HepG2 (cell line): ENCODE data around the gene RAB1B.

Source experiments
- MXD3 ChIP-seq: IDR thresholded peaks from 2 replicates; pipeline ENCODE4 v1.6.1; 2016; ENCODE audit warnings: mild to moderate bottlenecking, missing biosample characterization, missing genetic modification reagents
- POLR2A ChIP-seq, 2 experiments: IDR thresholded peaks; 2 replicates each; pipeline ENCODE4 v1.6.1; 2011; ENCODE audit warnings: low read depth in 2 of 2, low read length in 2 of 2, mild to moderate bottlenecking in 1 of 2, moderate library complexity in 1 of 2; ENCODE audit not compliant: insufficient read depth in 1 of 2
- SMAD3 ChIP-seq: sonication (generic); formaldehyde crosslinking; IDR thresholded peaks from 2 replicates; pipeline ENCODE4 v1.4.0; 2020; ENCODE audit warnings: missing genetic modification reagents
- U2AF2 ChIP-seq: fragments of 200-400 bp; formaldehyde crosslinking; IDR thresholded peaks from 2 replicates; pipeline ENCODE4 v1.6.1; 2017; ENCODE audit warnings: low read depth, mild to moderate bottlenecking, low read length
- ZKSCAN1 ChIP-seq: fragments of 150-350 bp; IDR thresholded peaks from 2 replicates; pipeline ENCODE4 v1.6.1; 2014; ENCODE audit warnings: low read length
- TF ChIP-seq, protein P1 (sequence below): sonication (generic); formaldehyde crosslinking; IDR thresholded peaks from 2 replicates; pipeline ENCODE4 v1.5.0; 2020; ENCODE audit warnings: mild to moderate bottlenecking, missing genetic modification reagents, moderate library complexity

DNA sequence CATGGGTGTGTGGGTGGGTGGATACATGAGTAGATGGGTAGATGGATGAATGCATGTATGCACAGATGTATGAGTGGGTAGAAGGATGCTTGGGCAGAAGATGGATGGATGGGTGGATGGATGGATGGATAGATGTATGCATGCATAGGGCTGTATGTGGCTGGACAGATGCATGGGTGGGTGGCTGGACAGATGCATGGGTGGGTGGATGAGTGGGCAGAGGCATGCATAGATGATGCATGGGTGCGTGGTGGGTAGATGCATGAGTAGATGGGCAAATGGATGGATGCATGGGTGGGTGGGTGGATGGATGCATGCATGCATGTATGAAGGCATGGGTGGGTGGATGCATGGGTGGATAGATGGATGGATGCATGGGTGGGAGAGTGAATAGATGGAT is 55.2 kb downstream of the RAB1B start:
- TF ChIP-seq, protein P1, sequence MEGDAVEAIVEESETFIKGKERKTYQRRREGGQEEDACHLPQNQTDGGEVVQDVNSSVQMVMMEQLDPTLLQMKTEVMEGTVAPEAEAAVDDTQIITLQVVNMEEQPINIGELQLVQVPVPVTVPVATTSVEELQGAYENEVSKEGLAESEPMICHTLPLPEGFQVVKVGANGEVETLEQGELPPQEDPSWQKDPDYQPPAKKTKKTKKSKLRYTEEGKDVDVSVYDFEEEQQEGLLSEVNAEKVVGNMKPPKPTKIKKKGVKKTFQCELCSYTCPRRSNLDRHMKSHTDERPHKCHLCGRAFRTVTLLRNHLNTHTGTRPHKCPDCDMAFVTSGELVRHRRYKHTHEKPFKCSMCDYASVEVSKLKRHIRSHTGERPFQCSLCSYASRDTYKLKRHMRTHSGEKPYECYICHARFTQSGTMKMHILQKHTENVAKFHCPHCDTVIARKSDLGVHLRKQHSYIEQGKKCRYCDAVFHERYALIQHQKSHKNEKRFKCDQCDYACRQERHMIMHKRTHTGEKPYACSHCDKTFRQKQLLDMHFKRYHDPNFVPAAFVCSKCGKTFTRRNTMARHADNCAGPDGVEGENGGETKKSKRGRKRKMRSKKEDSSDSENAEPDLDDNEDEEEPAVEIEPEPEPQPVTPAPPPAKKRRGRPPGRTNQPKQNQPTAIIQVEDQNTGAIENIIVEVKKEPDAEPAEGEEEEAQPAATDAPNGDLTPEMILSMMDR = no peak
- no peak for TF ChIP-seq U2AF2
- no peak for TF ChIP-seq MXD3 (CRISPR knock-in tag)
- no peak for TF ChIP-seq ZKSCAN1
- no peak for TF ChIP-seq POLR2A (IDR thresholded peaks at IDR 0.05; ENCODE audit: insufficient read depth in 1 of 2, low read depth in 2 of 2, low read length in 2 of 2)
- no peak for TF ChIP-seq SMAD3
